ENCODE measurements around the gene CAMK1D.
"Not testable (repeated sequence)": the region's sequence is repeated elsewhere in the genome, so short reads cannot be mapped to it uniquely, and the experiment has no call there.

The CAMK1D gene

GRCh38 chr10:12340937-12341336 is 8.4 kb upstream of the CAMK1D start:
- no peak for DNase-seq

- no peak for DNase-seq
Observed at GRCh38 chr10:12341526-12341925, 7.8 kb upstream of the CAMK1D start.

DNA sequence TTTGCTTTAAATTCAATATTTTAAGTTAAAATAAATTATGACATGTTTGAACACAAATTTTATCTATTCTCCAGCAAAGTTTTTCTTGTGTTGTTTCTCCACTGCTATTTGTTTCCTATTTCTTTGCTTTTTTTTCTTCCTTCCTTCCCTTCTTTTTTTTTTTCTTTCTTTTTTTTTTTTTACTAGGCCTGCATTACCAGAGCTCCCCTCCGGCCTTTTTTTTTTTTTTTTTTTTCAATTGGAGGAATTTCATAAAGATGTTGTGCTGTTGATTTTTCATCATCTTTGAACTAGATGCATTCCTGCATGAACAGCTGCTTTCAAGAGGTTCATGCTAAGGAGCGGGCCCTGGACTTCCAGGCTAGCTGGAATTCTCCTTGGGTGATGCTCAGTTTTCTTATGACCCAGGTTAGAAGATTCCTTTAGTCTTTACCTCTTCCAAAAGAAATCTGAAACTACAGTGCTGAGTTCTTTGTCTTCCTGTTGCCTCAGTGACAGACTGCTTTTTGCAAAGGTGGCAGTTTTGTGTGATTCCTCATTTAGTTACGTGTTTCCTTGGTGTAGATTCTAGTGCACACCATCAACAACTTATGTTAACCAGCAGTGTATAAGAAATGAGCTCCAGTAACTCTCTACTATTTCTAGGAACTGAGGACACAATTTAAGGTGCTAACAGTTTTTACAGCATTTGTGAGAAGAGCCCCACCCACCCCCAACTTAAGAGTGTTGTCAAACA is 4.8 kb upstream of the CAMK1D start:
- DNase-seq = no peak

DNA sequence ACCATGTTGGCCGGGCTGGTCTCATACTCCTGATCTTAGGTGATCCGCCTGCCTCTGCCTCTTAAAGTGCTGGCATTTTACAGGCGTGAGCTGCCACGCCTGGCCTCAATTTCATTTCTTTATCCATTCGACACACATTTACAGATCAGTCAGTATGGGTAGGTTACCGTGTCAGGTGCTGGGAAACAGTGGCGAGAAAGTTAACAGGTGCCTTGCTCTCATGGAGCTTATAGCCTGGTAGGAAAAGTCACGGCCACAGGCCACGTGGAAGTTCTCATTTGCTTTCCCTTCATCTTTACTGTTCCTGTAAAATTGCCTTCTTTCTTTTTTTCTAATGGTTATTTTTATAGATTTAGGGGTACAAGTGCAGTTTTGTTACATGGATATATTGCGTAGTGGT is 2.6 kb upstream of the CAMK1D start:
- no peak for DNase-seq

DNA sequence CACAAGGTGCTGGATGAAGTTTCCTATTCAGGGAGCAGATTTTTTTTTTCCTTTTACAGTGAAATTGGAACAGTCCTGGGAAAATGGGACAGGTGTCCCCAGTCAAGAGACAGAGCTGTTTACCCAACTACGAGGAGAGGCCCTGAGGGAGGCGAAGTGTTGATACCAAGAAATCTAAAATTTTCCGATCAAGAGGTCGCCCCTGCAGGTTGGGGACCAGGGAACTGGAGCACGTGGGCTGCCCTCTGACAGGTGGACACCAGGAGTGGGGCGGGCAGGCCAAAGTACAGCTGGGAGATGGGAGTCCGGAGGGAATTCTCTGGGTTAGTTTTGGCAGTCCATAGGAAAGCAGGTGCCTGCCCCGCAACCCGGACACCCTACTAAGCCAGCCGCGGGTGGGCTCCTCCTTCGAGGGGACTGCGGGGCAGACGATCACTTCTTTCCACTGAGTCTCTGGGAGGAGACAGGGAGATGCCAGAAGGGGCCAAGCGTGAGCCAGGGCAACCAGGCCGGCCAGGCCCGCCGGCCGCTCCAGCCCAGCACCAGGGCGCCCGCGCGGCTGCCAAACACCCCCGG is 965 bp upstream of the CAMK1D start:
- no peak for DNase-seq

DNA sequence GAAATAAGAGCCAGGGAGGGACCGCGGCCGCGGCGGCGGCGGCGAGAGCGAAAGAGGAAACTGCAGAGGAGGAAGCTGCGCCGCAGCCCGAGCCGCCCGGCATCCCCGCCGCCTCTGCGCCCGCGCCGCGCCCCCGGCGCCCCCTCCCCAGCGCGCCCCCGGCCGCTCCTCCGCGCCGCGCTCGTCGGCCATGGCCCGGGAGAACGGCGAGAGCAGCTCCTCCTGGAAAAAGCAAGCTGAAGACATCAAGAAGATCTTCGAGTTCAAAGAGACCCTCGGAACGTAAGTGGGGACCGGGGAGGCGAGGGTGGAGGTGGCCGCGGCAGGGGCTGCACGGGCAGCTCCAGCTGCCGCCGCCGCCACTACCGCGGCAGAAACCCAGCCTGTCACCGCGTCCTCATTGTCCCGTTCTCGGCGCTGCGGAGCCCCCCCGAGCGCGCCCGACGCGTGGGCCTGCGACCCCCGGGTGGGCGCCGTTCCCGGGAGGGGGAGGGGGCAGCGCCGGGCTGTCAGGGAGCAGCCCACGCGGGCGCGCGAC is 351 bp downstream of the CAMK1D start:
- no peak for DNase-seq

DNA sequence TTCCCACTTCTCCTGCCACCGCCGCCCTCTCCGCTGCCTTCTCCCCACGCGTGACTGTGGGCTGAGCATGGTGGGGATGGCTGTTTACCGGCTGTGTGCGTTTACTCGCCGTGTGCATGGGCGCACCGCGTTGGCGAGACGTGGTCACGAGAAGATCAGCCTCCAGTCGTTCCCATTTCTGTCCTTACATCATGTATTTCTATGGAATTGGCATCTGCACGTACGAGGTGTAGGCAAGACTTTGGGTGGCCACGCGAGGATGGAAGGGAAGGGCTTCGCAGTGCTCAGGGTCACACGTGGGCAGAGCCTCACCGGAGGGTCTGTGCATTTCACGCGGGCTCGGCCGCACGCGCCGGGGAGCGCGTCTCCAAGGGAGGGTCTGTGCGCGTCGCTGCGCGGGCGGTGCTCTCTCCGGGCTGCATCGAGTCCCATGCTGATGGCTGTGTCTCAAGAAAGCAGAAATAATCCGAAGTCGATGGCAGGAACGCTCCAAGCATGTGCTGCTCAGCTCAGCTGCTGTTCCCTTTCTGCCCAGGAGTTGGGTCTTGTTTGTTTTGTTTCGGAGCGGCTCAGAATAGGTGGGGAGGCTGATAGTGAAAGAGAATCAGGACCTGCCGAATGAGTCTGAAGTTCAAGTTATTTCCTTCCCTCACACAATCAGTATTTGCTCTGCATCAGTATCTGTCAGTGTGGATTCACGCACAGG is 973 bp downstream of the CAMK1D start:
- peak; percentile 46 for DNase-seq

- no peak for DNase-seq
Observed at GRCh38 chr10:12350925-12351324, 1.6 kb downstream of the CAMK1D start.

- no peak for DNase-seq
Observed at GRCh38 chr10:12351447-12351846, 2.1 kb downstream of the CAMK1D start.

DNA sequence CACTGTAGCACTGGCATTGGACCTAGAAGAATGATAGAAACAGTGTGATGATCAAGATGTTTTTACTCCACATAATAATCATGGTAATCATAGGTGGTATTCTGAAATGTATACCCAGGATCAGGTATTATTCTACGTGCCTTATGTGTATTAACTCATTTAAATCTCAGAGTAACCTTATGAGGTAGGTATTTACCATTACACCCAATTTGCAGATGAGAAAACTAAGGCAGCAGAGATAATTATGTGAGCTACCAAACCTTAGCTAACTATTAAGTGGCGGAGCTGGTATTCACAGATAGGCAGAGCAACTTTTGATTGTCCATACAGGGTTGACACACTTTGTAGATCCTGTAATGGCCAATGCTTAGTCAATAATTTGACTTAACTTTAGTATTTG is 2.5 kb downstream of the CAMK1D start:
- DNase-seq = no peak

DNA sequence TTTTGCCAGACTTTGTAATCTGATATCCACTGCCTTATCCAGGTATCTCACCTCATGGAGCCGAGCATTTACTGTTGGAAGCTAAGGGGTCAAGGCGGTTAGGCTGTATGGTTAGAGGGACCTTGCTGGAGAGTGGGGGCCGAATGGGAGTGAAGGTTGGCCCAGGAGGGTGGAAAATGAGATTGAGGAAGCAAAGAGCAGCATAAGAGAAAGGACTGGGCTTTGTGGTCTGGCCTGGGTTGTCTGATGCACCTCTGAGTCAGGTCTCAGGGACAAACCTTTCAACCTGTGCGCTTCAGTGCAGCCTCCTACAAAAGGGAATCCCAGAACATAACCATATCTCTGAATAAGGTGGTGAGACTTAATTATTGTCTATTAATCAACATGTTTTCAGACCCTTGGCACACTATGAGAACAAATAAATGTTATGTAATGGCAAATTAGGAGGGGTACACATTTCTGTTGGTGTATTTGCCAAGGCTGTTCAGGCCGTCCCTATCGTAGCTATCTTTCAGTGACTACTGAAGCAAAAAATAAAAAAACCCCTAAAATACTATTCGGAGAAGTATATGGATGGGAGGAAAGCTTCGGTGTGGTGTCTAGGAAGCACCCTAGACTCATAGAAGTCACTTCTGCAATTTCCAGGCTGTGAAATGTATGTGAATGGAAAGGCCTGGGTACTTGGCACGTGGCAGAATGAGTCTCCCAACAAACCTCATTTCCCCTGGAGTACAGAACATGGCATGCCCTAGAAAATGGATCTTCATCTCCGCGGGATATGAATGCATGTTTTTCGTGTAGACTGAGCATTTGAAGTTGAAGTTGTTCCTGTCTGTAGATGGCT is 4.3 kb downstream of the CAMK1D start:
- no peak for DNase-seq

GRCh38 chr10:12354696-12355095 is 5.3 kb downstream of the CAMK1D start:
- DNase-seq = not testable (repeated sequence)

- no peak for DNase-seq
Observed at GRCh38 chr10:12355384-12355783, 6.0 kb downstream of the CAMK1D start.

DNA sequence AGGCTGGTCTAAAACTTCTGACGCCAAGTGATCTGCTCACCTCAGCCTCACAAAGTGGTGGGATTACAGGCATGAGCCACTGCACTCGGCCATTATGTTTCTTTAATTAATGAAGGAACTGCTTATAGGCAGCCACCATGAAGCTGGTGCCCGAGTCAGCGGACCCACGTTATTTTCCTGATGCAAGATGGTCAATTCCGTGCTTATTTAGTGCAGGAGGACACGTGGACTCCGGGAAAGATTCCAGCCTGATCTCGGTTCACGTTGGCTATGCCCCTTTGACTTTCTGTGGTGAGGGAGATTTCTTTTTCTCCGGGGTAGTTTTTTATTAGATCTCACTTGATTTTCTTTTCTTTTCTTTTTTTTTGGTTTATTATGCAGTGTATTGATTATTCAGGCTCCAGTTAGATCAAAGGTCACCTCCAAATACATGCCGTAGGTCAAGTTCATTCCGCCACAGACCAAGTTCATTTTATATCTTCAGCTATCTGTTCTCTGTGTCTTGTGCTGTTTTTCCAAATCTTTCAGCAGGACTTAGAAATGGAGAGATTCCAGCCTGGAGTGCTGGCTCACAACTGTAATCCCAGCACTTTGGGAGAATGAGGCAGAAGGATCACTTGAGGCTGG is 8.3 kb downstream of the CAMK1D start:
- DNase-seq = no peak

- no peak for DNase-seq
Observed at GRCh38 chr10:12358863-12359564, 9.7 kb downstream of the CAMK1D start.

GRCh38 chr10:12360461-12360860 is 11.1 kb downstream of the CAMK1D start:
- DNase-seq = no peak

GRCh38 chr10:12361115-12361514 is 11.8 kb downstream of the CAMK1D start:
- not testable (repeated sequence) for DNase-seq

DNA sequence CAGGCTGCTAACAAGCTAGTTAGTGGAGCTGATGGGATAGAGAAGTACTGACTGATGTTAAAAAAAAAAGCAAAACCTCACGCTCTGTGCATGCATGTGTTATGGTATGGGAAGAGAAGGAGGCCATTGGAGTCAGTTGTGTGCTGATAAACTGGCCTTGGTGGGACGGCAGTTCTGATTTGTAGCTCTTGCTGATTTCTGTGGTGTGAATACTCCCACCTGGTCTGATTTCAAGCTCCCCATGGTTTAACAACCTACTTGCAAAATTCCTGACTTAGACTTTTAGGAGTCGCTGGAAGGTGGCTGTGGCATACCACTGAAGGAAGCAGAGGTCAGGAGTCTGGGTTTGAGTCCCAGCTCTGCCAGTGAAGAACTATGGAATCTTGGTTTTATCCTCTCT is 15.2 kb downstream of the CAMK1D start:
- no peak for DNase-seq

GRCh38 chr10:12367272-12367671 is 17.9 kb downstream of the CAMK1D start:
- no peak for DNase-seq

DNA sequence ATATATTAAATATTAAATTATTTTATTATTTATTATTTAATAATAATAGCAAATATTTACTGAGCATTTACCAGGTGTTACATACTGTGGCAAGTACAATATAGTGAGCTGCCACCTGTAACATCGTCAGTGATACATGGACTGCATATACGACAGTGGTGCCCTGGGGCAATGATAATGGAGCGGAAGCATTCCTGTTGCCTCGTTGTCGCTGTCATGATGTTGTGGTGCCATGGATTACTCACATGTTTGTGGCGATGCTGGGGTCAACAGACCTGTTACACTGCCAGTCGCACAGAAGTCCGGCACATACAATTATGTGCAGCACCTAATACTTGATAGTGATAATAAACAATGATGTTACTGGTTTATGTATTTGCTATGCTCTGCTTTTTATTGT is 20.6 kb downstream of the CAMK1D start:
- no peak for DNase-seq

GRCh38 chr10:12372846-12373245 is 23.5 kb downstream of the CAMK1D start:
- no peak for DNase-seq

DNA sequence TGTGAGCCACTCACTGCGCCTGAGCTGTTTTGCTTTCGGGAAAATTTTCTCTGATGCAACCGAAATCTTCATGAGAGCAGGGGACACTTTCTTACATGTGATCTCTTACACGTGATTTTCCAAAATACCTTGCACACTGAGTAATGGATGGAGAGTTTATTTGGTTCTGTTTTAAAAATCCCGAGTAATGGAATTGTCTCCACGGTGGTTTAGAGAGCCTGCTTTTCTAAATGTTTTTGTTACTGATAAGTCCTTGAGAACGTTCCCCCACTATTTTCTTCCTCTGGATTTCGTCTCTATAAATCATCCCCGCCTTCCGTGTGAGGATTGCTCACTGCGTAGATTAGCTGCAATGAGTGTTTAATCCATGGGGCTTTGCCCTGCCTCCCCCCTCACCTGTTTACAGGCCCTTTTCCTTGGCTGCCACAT is 25.7 kb downstream of the CAMK1D start:
- DNase-seq = no peak
